OCI-LY7 (cell line): Measurements from ENCODE around the gene DIP2C. TPM values are rescaled to one million over a fixed set of nuclear protein-coding genes. Genes with fewer than 3 reads are reported as not detected.
A peak's percentile ranks its signal among the peaks of the same experiment; 100 is the strongest.

ENCODE experiments used
- BruUV-seq: library from RNA; stranded (reverse); fragments of 400-500 nt; replicated peaks from 2 replicates; lab custom pipeline; 2021; lab: Mats Ljungman, UMichigan
- CTCF ChIA-PET: fragments of 300-600 bp; sonication (Branson Sonifier 250); formaldehyde crosslinking; loops from one replicate; lab custom pipeline; 2022; ENCODE audit warnings: antibody characterized with exemption; ENCODE audit not compliant: unreplicated experiment; lab: Charles Lee
- POLR2A ChIA-PET: fragments of 300-600 bp; sonication (Branson Sonifier 250); formaldehyde crosslinking; loops from one replicate; lab custom pipeline; 2022; ENCODE audit warnings: antibody characterized with exemption; lab: Charles Lee
- DNase-seq: peaks from one replicate; pipeline ENCODE4 v3.0.0-alpha.2; 2015; ENCODE audit warnings: low spot score
- H2AFZ ChIP-seq: fragments of 200-600 bp; sonication (generic), shearing (Covaris generic); 2 replicates; pipeline ENCODE4 v1.6.1; 2014; ENCODE audit warnings: mild to moderate bottlenecking, antibody characterized with exemption, low read length, moderate library complexity
- H3K27ac ChIP-seq: fragments of 200-600 bp; sonication (generic); 2 replicates; pipeline ENCODE4 v1.5.1; 2014; ENCODE audit warnings: mixed run types, low read depth, mild to moderate bottlenecking, moderate library complexity, low read length, inconsistent platforms; ENCODE audit not compliant: poor library complexity, severe bottlenecking
- H3K36me3 ChIP-seq: fragments of 200-600 bp; sonication (generic); 2 replicates; pipeline ENCODE4 v1.6.1; 2014; ENCODE audit warnings: mild to moderate bottlenecking, antibody characterized with exemption, low read length, moderate library complexity, mixed read lengths; ENCODE audit not compliant: insufficient read depth
- H3K4me1 ChIP-seq: fragments of 200-600 bp; sonication (generic); 2 replicates; pipeline ENCODE4 v1.5.1; 2014; ENCODE audit warnings: mild to moderate bottlenecking, low read length; ENCODE audit not compliant: insufficient read depth, poor library complexity, severe bottlenecking
- H3K4me2 ChIP-seq: fragments of 200-600 bp; sonication (generic); 2 replicates; pipeline ENCODE4 v1.6.1; 2014; ENCODE audit warnings: mild to moderate bottlenecking, low read length
- H3K4me3 ChIP-seq: fragments of 200-600 bp; sonication (generic); 2 replicates; pipeline ENCODE4 v1.5.1; 2014; ENCODE audit warnings: mild to moderate bottlenecking, low read depth, low read length; ENCODE audit not compliant: poor library complexity, severe bottlenecking
- H3K79me2 ChIP-seq: fragments of 200-600 bp; sonication (generic); 2 replicates; pipeline ENCODE4 v1.6.1; 2016; ENCODE audit warnings: low read depth, mild to moderate bottlenecking, low read length, moderate library complexity, mixed read lengths; ENCODE audit not compliant: insufficient read depth
- H3K9me2 ChIP-seq: fragments of 200-600 bp; sonication (generic); 2 replicates; pipeline ENCODE4 v1.6.1; 2016; ENCODE audit warnings: mild to moderate bottlenecking, low read length, mixed read lengths; ENCODE audit not compliant: insufficient read depth
- H3K9me3 ChIP-seq: fragments of 200-600 bp; sonication (generic); 2 replicates; pipeline ENCODE4 v1.6.1; 2014; ENCODE audit warnings: mild to moderate bottlenecking, mixed run types, low read length, mixed read lengths
- H4K20me1 ChIP-seq: fragments of 200-600 bp; sonication (generic); 2 replicates; pipeline ENCODE4 v1.6.1; 2014; ENCODE audit warnings: mild to moderate bottlenecking, antibody characterized with exemption, low read length, moderate library complexity, mixed read lengths; ENCODE audit not compliant: insufficient read depth
- EZH2phosphoT487 ChIP-seq: fragments of 200-600 bp; sonication (generic); IDR thresholded peaks from 2 replicates; pipeline ENCODE4 v1.6.1; 2018; ENCODE audit warnings: low read depth, borderline replicate concordance, mild to moderate bottlenecking, mixed run types, antibody characterized with exemption, low read length, moderate library complexity, mixed read lengths
- intact Hi-C: fragments of 100-400 bp; cut with micrococcal nuclease; formaldehyde crosslinking; loops from one replicate; pipeline ENCODE4 v1.10.0; 2022; ENCODE audit not compliant: unreplicated experiment
- total RNA-seq, 2 experiments: library from RNA; depleted of rRNA in 1 of 2; stranded (reverse); fragments of >200 nt in 1 of 2; shearing (Covaris generic) in 1 of 2; gene quantifications; 2 replicates each; pipeline ENCODE4 v1.2.3, GENCODE V29; 2014 to 2022
- TF ChIP-seq, protein P1 (sequence below): fragments of 200-600 bp; sonication (generic); conservative IDR thresholded peaks from 2 replicates; pipeline ENCODE4 v1.5.1; 2014; ENCODE audit warnings: mild to moderate bottlenecking, antibody characterized with exemption, low read length, moderate library complexity, mixed read lengths

Gene DIP2C
- total RNA-seq, 2 experiments from 2014 or later, result 10.9 to 29.5 TPM

DNA sequence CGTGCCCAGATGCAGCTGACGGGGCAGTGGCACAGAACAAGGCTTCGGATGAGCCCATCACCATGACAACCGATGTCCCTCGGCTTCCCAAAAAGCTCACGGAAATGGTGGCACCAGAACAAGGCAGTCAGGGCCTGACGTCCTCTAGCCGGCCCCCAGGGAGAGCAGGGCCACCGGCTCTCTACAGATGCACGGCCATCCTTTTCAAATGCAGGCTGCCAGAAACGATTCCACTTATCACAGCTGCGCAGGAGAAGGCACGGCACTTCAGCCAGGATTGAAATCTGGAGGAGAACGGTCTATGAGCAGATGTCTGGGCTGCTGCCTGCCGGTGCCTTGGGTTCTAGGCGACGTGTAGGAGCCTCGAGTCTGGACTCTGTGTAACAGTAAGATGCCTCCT is 330.4 kb downstream of the DIP2C start:
- Histone ChIP-seq H3K27ac (no peak overlapping the region), H3K4me2 (no peak overlapping the region), H3K36me3 (peaks cover 90% of the 10 kb centered on the region), H3K9me3 (no peaks in the 10 kb centered on the region), H3K4me3 (no peak overlapping the region), H4K20me1 (no peaks in the 10 kb centered on the region), H2AFZ (no peak overlapping the region), H3K79me2 (no peaks in the 10 kb centered on the region), H3K4me1 (no peaks in the 10 kb centered on the region), H3K9me2 (no peaks in the 10 kb centered on the region)
- DNase-seq, result no peak
- BruUV-seq, result no TSS peak
- CTCF ChIA-PET, result no interaction called here
- TF ChIP-seq, protein P1, sequence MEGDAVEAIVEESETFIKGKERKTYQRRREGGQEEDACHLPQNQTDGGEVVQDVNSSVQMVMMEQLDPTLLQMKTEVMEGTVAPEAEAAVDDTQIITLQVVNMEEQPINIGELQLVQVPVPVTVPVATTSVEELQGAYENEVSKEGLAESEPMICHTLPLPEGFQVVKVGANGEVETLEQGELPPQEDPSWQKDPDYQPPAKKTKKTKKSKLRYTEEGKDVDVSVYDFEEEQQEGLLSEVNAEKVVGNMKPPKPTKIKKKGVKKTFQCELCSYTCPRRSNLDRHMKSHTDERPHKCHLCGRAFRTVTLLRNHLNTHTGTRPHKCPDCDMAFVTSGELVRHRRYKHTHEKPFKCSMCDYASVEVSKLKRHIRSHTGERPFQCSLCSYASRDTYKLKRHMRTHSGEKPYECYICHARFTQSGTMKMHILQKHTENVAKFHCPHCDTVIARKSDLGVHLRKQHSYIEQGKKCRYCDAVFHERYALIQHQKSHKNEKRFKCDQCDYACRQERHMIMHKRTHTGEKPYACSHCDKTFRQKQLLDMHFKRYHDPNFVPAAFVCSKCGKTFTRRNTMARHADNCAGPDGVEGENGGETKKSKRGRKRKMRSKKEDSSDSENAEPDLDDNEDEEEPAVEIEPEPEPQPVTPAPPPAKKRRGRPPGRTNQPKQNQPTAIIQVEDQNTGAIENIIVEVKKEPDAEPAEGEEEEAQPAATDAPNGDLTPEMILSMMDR, result no peak
- TF ChIP-seq EZH2phosphoT487, result no peak
- intact Hi-C loops, result no loop called here
- POLR2A ChIA-PET, result no interaction called here

DNA sequence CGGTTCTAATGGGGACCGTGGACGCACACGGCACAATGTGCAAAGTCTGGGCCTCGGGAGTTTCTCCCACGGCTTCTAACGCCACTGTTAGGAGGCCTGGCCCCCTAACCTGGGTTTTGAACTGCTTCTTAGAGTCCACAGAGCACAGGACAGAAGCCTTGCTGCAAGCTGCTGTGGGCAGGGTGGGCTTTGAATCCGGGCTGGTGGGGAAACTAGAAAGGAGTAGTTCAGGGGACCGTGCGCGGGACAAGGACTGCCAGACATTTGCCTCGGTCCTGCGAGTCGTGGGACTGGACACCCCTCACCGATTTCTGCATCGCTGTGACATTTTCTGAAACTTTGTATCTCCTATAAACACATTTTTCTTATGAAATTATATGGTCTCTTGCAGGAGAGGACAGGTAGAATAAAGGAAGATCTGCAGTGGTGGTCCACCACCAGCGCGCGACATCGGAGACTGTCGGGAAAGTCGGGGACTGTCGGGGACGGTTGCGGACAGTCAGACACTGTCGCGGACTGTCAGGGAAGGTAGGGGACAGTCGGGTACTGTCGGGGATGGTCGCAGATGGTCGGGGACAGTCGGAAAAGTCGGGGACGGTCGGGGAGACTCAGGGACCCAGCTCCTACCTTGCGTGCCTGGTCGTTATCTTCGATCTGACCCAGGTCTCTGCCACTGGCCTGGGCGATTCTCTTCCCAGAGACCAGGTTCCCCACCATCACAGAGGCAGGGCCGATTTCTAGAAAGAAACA is 332.1 kb downstream of the DIP2C start:
- no TSS peak for BruUV-seq
- H3K36me3 ChIP-seq, result peaks cover 79% of the 10 kb centered on the region; the same call in 1 of the 2 replicates
- CTCF ChIA-PET, result no interaction called here

GRCh38 chr10:356452-356851 is 333.0 kb downstream of the DIP2C start:
- no peak overlapping the region for H3K4me2 ChIP-seq
- DNase-seq, result peak; percentile 21
- H4K20me1 ChIP-seq, result no peaks in the 10 kb centered on the region
- no peak overlapping the region for H2AFZ ChIP-seq
- ChIA-PET POLR2A (no interaction called here), CTCF (no interaction called here)
- no peaks in the 10 kb centered on the region for H3K4me1 ChIP-seq
- no peaks in the 10 kb centered on the region for H3K9me3 ChIP-seq
- peaks cover 70% of the 10 kb centered on the region; the same call in 1 of the 2 replicates for H3K36me3 ChIP-seq
- intact Hi-C loops, result no loop called here
- no peak for TF ChIP-seq EZH2phosphoT487
- TF ChIP-seq, protein P1, result 0 out of 2 replicates have a peak, but pooled peaks have one; percentile 14
- no TSS peak for BruUV-seq
- no peak overlapping the region for H3K4me3 ChIP-seq
- H3K9me2 ChIP-seq, result no peaks in the 10 kb centered on the region
- no peaks in the 10 kb centered on the region for H3K79me2 ChIP-seq
- H3K27ac ChIP-seq, result no peak overlapping the region

More for the DNA sequence above, 332.1 kb downstream of the DIP2C start:
- no peaks in the 10 kb centered on the region for H3K4me1 ChIP-seq
- no peak overlapping the region for H3K4me3 ChIP-seq
- DNase-seq, result no peak
- POLR2A ChIA-PET, result interaction anchor here (0.6 kb wide), 1 partner anchor 70 kb away, joined by 3 read pairs; no protein-coding TSS in a partner anchor
- no peaks in the 10 kb centered on the region for H3K9me3 ChIP-seq
- H2AFZ ChIP-seq, result no peak overlapping the region
- H3K79me2 ChIP-seq, result no peaks in the 10 kb centered on the region
- H3K27ac ChIP-seq, result no peak overlapping the region
- H3K9me2 ChIP-seq, result no peaks in the 10 kb centered on the region
- no peak overlapping the region for H3K4me2 ChIP-seq
- no peaks in the 10 kb centered on the region for H4K20me1 ChIP-seq
- intact Hi-C loops, result no loop called here
- no peak for TF ChIP-seq EZH2phosphoT487
